Subcutaneous abdominal adipose tissue (tissue), 5 donors: ENCODE results near the gene PKN3.
A peak's percentile ranks its signal among the peaks of the same experiment; 100 is the strongest.

Experiments used
- H3K27ac ChIP-seq: one replicate; pipeline ENCODE4 v1.7.0; 2013; ENCODE audit warnings: low read depth, mild to moderate bottlenecking, inconsistent platforms, low read length, moderate library complexity
- H3K27me3 ChIP-seq, 5 donors: one replicate each; pipeline ENCODE4 v1.7.0; 2013; ENCODE audit warnings: low read length in 5 of 5, inconsistent platforms in 1 of 5; ENCODE audit not compliant: control insufficient read depth in 5 of 5, insufficient read depth in 4 of 5
- H3K36me3 ChIP-seq, 5 donors: one replicate each; pipeline ENCODE4 v1.7.0; 2013; ENCODE audit warnings: low read length in 5 of 5; ENCODE audit not compliant: control insufficient read depth in 5 of 5, insufficient read depth in 5 of 5
- H3K4me1 ChIP-seq, 5 donors: one replicate each; pipeline ENCODE4 v1.7.0; 2013; ENCODE audit warnings: low read length in 5 of 5, mild to moderate bottlenecking in 3 of 5, moderate library complexity in 1 of 5; ENCODE audit not compliant: control insufficient read depth in 5 of 5, insufficient read depth in 5 of 5
- H3K4me3 ChIP-seq, 5 donors: one replicate each; pipeline ENCODE4 v1.7.0; 2013; ENCODE audit warnings: low read length in 5 of 5, low read depth in 1 of 5
- H3K9ac ChIP-seq, 5 donors: one replicate each; pipeline ENCODE4 v1.7.0; 2013; ENCODE audit warnings: low read length in 5 of 5, mild to moderate bottlenecking in 4 of 5, moderate library complexity in 3 of 5
- H3K9me3 ChIP-seq, 5 donors: one replicate each; pipeline ENCODE4 v1.7.0; 2013; ENCODE audit warnings: low read length in 5 of 5; ENCODE audit not compliant: control insufficient read depth in 5 of 5
- donor health status: healthy.
- donor health status: healthy.
- donor health status: healthy.
- donor health status: healthy.
- donor health status: healthy.

The PKN3 gene

GRCh38 chr9:128683340-128684064 lies 18.8 kb upstream of the PKN3 start:
- H3K9me3 ChIP-seq = no peaks in the 10 kb centered on the region
- H3K27ac ChIP-seq = peak overlapping the region; percentile 65
- H3K4me1 ChIP-seq = peaks cover 1 to 40% (median 26%) of the 10 kb centered on the region in 5 donors
- no peaks in the 10 kb centered on the region for H3K36me3 ChIP-seq
- H3K4me3 ChIP-seq = peak overlapping the region; percentile 57 to 80 (median 77)
- no peaks in the 10 kb centered on the region for H3K27me3 ChIP-seq
- peak overlapping the region; percentile 54 to 95 (median 81) for H3K9ac ChIP-seq

DNA sequence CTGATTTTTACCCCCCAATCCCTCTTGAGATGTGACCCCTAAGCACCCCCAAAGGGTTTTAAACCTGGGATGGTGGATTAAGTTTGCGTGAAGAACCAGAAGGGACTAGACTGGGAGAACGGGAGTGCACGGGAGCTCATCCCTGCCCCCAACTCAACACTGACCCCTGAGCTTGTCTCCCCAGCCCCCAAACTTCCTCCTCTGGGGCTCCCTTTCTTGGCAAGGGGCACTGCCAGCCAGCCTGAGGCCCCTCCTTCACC lies 18.3 kb upstream of the PKN3 start:
- peak overlapping the region; percentile 65 for H3K27ac ChIP-seq
- H3K4me3 ChIP-seq = peak overlapping the region; percentile 57 to 80 (median 77)
- H3K9me3 ChIP-seq = no peaks in the 10 kb centered on the region
- no peaks in the 10 kb centered on the region for H3K36me3 ChIP-seq
- no peaks in the 10 kb centered on the region for H3K27me3 ChIP-seq
- peak overlapping the region; percentile 54 to 95 (median 81) for H3K9ac ChIP-seq
- H3K4me1 ChIP-seq = peaks cover 2 to 43% (median 28%) of the 10 kb centered on the region in 5 donors

- Histone ChIP-seq H3K36me3 (no peaks in the 10 kb centered on the region), H3K27ac (peak overlapping the region; percentile 65), H3K9ac (peak overlapping the region; percentile 54 to 95 (median 81)), H3K9me3 (no peaks in the 10 kb centered on the region), H3K27me3 (no peaks in the 10 kb centered on the region), H3K4me3 (peak overlapping the region; percentile 57 to 80 (median 77)), H3K4me1 (peaks cover 2 to 43% (median 28%) of the 10 kb centered on the region in 5 donors)
Observed at GRCh38 chr9:128684325-128685199, 17.7 kb upstream of the PKN3 start.

GRCh38 chr9:128685636-128686489 lies 16.4 kb upstream of the PKN3 start:
- peaks cover 2 to 51% (median 36%) of the 10 kb centered on the region in 5 donors for H3K4me1 ChIP-seq
- H3K27me3 ChIP-seq = no peaks in the 10 kb centered on the region
- no peaks in the 10 kb centered on the region for H3K9me3 ChIP-seq
- H3K36me3 ChIP-seq = no peaks in the 10 kb centered on the region
- H3K9ac ChIP-seq = peak overlapping the region in 2 of 5 donors; percentile 17 to 39
- H3K27ac ChIP-seq = no peak overlapping the region
- peak overlapping the region in 2 of 5 donors; percentile 11 to 47 for H3K4me3 ChIP-seq

- Histone ChIP-seq H3K36me3 (peaks cover 4 to 12% (median 8%) of the 10 kb centered on the region in 5 donors), H3K4me3 (no peak overlapping the region), H3K9ac (no peak overlapping the region), H3K9me3 (no peaks in the 10 kb centered on the region), H3K27ac (no peak overlapping the region), H3K27me3 (no peaks in the 10 kb centered on the region), H3K4me1 (peaks cover 2 to 56% (median 40%) of the 10 kb centered on the region in 5 donors)
Observed at GRCh38 chr9:128687453-128687852, 14.8 kb upstream of the PKN3 start.

- peak within 1 kb of the TSS; percentile 56 to 84 (median 74) for H3K4me3 ChIP-seq
- H3K27me3 ChIP-seq = no peaks in the 10 kb centered on the region
- peak within 1 kb of the TSS; percentile 43 to 92 (median 85) for H3K9ac ChIP-seq
- H3K27ac ChIP-seq = peak within 1 kb of the TSS; percentile 89
- no peaks in the 10 kb centered on the region for H3K9me3 ChIP-seq
- peaks cover 2 to 51% (median 34%) of the 10 kb centered on the region in 5 donors for H3K4me1 ChIP-seq
- peaks cover 12 to 24% (median 20%) of the 10 kb centered on the region in 5 donors for H3K36me3 ChIP-seq
Observed at GRCh38 chr9:128688501-128689292, 13.6 kb upstream of the PKN3 start, which contains the start of gene SET. Gene SET, plus strand, starts transcription at chr9:128689222. Its CDS starts 361 bp downstream, at chr9:128689583.

GRCh38 chr9:128689293-128689774 lies 13.0 kb upstream of the PKN3 start:
- no peak overlapping the region for H3K27ac ChIP-seq
- H3K36me3 ChIP-seq = peaks cover 18 to 30% (median 26%) of the 10 kb centered on the region in 5 donors
- H3K9me3 ChIP-seq = no peaks in the 10 kb centered on the region
- peak overlapping the region in 2 of 5 donors; percentile 64 to 66 for H3K9ac ChIP-seq
- peak overlapping the region in 4 of 5 donors; percentile 47 to 66 (median 57) for H3K4me3 ChIP-seq
- H3K4me1 ChIP-seq = peaks cover 2 to 45% (median 28%) of the 10 kb centered on the region in 5 donors
- no peaks in the 10 kb centered on the region for H3K27me3 ChIP-seq

DNA sequence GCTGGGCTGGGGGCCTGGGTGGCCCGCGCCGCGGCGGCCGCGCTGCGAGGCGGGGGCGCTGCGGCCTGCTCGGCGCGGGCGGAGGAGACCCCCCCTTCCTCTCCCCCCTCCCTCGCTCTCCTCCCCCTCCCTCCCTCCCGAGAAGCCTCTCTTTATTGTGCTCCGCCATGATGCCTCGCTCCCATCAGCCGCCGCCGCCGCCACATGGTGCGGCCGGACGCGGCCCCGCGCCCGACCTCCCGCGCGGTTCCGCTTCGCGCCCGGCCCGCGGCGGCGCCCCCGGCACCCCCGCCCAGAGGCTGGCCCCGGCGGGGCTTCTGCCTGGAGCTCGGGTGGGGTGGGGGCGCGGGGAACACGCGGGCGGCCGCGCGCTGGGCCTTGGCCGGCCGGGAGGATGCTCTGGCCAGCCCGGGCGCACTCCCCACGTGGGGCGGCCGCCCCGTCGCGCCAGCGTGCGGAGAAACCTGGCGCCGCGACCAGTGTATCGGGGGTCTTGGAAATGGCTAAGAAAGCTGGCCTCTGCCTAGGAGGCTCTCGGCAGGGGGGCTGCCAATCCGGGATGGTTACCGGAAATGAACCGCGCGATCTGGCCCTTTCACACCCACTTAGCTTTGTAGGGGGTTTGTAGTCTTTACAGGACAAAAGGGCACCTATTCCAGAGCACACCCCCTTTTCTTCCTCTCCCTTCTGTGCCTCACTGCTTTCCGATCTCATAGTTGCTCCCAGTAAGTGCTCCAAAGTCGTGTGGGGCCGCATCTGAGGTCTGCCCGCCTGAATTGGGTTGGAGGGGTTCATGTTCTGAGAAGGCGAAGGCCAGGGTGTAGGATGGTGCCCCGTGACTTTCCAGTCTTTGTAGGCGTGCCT lies 12.3 kb upstream of the PKN3 start:
- Histone ChIP-seq H3K9me3 (no peaks in the 10 kb centered on the region), H3K27ac (peak overlapping the region; percentile 14), H3K27me3 (no peaks in the 10 kb centered on the region), H3K9ac (peak overlapping the region; percentile 1 to 86 (median 82)), H3K4me1 (peaks cover 2 to 38% (median 21%) of the 10 kb centered on the region in 5 donors), H3K36me3 (peaks cover 20 to 34% (median 26%) of the 10 kb centered on the region in 5 donors), H3K4me3 (peak overlapping the region; percentile 66 to 85 (median 80))
